HCT116 (cell line): ENCODE measurements around the gene REEP3.

Source experiments
- EGR1 ChIP-seq: IDR thresholded peaks from 2 replicates; pipeline ENCODE4 v1.6.1; 2012; ENCODE audit warnings: low read depth
- POLR2A ChIP-seq: IDR thresholded peaks from 2 replicates; pipeline ENCODE4 v1.7.0; 2011; ENCODE audit warnings: borderline replicate concordance; ENCODE audit not compliant: insufficient read depth, insufficient read length; ENCODE audit errors: extremely low read depth
- POLR2AphosphoS5 ChIP-seq: IDR thresholded peaks from 2 replicates; pipeline ENCODE4 v1.6.1; 2011; ENCODE audit warnings: mild to moderate bottlenecking, low read depth, low read length, moderate library complexity
- RAD21 ChIP-seq: IDR thresholded peaks from 2 replicates; pipeline ENCODE4 v1.6.1; 2012; ENCODE audit warnings: low read depth, mild to moderate bottlenecking
- SRF ChIP-seq: IDR thresholded peaks from 2 replicates; pipeline ENCODE4 v1.6.1; 2012; ENCODE audit warnings: low read depth
- YY1 ChIP-seq: IDR thresholded peaks from 2 replicates; pipeline ENCODE4 v1.6.1; 2011; ENCODE audit warnings: low read length, low read depth, moderate library complexity, mild to moderate bottlenecking; ENCODE audit not compliant: insufficient replicate concordance; ENCODE audit errors: extremely low read depth
- TF ChIP-seq, protein P1 (sequence below), 3 experiments: fragments of 200-600 bp in 1 of 3; sonication (generic) in 1 of 3; IDR thresholded peaks in 2 of 3; conservative IDR thresholded peaks in 1 of 3; 2 replicates each; pipeline ENCODE4 v1.5.1; 2012 to 2017; ENCODE audit warnings: low read depth in 2 of 3, low read length in 2 of 3, antibody characterized with exemption in 1 of 3, borderline replicate concordance in 1 of 3, control low read depth in 1 of 3, mild to moderate bottlenecking in 1 of 3, mixed read lengths in 1 of 3, mixed run types in 1 of 3, moderate library complexity in 1 of 3; ENCODE audit not compliant: insufficient read depth in 1 of 3
- TF ChIP-seq, protein P2 (sequence below): IDR thresholded peaks from 2 replicates; pipeline ENCODE4 v1.6.1; 2012
- TF ChIP-seq, protein P3 (sequence below): IDR thresholded peaks from 2 replicates; pipeline ENCODE4 v1.6.1; 2011; ENCODE audit warnings: mild to moderate bottlenecking, low read length, moderate library complexity; ENCODE audit not compliant: insufficient replicate concordance; ENCODE audit errors: extremely low read depth

DNA sequence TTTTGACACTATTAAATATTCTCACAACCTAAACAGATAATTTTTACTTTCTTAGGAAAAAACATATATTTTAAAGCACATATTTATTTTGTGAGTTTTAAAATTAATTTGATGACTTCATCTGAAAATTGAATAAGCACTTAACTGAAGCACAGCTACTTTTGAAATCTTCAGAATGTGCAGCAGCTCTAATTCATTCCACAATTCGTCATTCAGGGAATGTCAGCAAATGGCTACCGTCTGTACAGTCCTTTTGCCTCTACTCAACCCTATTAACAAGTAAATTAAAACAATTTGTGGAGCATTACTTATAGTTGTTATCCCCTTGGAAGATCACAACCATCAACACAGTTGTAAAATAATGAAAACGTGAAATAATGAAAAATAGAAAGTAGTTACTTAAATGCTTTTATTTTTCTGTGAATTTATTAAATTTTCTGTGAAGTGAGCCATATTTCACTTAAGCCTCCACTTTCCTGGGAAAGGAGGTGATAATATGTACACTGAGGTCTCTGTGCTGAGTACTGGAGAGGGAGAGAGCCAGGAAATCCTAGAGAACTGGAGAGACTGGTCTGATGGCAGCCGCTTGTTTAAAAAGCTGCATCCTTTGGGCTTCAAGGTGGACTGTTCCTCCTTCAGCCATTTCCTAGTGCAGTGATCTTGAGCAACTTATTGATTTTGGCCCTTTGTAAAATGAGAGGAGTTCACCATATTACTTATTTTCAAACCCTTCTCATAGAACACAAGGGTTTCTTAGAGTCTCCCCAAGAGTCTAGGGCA lies 70.6 kb downstream of the REEP3 start:
- TF ChIP-seq, protein P1, sequence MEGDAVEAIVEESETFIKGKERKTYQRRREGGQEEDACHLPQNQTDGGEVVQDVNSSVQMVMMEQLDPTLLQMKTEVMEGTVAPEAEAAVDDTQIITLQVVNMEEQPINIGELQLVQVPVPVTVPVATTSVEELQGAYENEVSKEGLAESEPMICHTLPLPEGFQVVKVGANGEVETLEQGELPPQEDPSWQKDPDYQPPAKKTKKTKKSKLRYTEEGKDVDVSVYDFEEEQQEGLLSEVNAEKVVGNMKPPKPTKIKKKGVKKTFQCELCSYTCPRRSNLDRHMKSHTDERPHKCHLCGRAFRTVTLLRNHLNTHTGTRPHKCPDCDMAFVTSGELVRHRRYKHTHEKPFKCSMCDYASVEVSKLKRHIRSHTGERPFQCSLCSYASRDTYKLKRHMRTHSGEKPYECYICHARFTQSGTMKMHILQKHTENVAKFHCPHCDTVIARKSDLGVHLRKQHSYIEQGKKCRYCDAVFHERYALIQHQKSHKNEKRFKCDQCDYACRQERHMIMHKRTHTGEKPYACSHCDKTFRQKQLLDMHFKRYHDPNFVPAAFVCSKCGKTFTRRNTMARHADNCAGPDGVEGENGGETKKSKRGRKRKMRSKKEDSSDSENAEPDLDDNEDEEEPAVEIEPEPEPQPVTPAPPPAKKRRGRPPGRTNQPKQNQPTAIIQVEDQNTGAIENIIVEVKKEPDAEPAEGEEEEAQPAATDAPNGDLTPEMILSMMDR (IDR thresholded peaks at IDR 0.05 in 2 of 3, conservative IDR thresholded peaks at IDR 0.05 in 1 of 3; ENCODE audit: borderline replicate concordance in 1 of 3, insufficient read depth in 1 of 3, low read depth in 2 of 3, low read length in 2 of 3) = no peak
- TF ChIP-seq, protein P2, sequence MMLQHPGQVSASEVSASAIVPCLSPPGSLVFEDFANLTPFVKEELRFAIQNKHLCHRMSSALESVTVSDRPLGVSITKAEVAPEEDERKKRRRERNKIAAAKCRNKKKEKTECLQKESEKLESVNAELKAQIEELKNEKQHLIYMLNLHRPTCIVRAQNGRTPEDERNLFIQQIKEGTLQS = no peak
- TF ChIP-seq POLR2A = no peak
- no peak for TF ChIP-seq YY1
- no peak for TF ChIP-seq RAD21
- no peak for TF ChIP-seq POLR2AphosphoS5
- no peak for TF ChIP-seq EGR1
- no peak for TF ChIP-seq SRF
- TF ChIP-seq, protein P3, sequence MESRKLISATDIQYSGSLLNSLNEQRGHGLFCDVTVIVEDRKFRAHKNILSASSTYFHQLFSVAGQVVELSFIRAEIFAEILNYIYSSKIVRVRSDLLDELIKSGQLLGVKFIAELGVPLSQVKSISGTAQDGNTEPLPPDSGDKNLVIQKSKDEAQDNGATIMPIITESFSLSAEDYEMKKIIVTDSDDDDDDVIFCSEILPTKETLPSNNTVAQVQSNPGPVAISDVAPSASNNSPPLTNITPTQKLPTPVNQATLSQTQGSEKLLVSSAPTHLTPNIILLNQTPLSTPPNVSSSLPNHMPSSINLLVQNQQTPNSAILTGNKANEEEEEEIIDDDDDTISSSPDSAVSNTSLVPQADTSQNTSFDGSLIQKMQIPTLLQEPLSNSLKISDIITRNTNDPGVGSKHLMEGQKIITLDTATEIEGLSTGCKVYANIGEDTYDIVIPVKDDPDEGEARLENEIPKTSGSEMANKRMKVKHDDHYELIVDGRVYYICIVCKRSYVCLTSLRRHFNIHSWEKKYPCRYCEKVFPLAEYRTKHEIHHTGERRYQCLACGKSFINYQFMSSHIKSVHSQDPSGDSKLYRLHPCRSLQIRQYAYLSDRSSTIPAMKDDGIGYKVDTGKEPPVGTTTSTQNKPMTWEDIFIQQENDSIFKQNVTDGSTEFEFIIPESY = no peak
